Gastroesophageal sphincter (tissue), 4 donors: Measurements from ENCODE around the gene ROR1. TPM values are rescaled to one million over a fixed set of nuclear protein-coding genes. Genes with fewer than 3 reads are reported as not detected.

Source experiments
- ATAC-seq: fragments of 150-250 bp; one replicate; pipeline ENCODE4 v1.9.1; 2016; ENCODE audit warnings: mild to moderate bottlenecking, moderate library complexity
- H3K27ac ChIP-seq, 4 donors: fragments of 200-600 bp; sonication (generic) in 3 of 4; 1 replicate in 3 of 4; 2 replicates in 1 of 4; pipeline ENCODE4 v1.5.1; 2016 to 2019
- H3K27me3 ChIP-seq: fragments of 200-600 bp; sonication (generic); one replicate; pipeline ENCODE4 v1.5.1; 2019
- H3K36me3 ChIP-seq, 2 donors: fragments of 200-600 bp; sonication (generic); one replicate each; pipeline ENCODE4 v1.5.1; 2019; ENCODE audit warnings: control low read depth in 1 of 2
- H3K4me1 ChIP-seq, 3 donors: fragments of 200-600 bp; sonication (generic); 1 replicate in 2 of 3; 2 replicates in 1 of 3; pipeline ENCODE4 v1.5.1; 2016 to 2019; ENCODE audit warnings: control low read depth in 2 of 3
- H3K4me3 ChIP-seq, 2 donors: fragments of 200-600 bp; sonication (generic); one replicate each; pipeline ENCODE4 v1.5.1; 2019; ENCODE audit warnings: mild to moderate bottlenecking in 1 of 2, moderate library complexity in 1 of 2
- H3K9me3 ChIP-seq, 3 donors: fragments of 200-600 bp; sonication (generic); one replicate each; pipeline ENCODE4 v1.5.1; 2017 to 2019; ENCODE audit warnings: control low read depth in 2 of 3
- CTCF ChIP-seq, 4 experiments: fragments of 200-600 bp in 2 of 4; fragments of 450-650 bp in 2 of 4; sonication (generic) in 1 of 4; IDR thresholded peaks; one replicate each; pipeline ENCODE4 v1.5.1; 2017 to 2019; ENCODE audit warnings: antibody characterized with exemption in 4 of 4, mild to moderate bottlenecking in 2 of 4, moderate library complexity in 2 of 4
- EP300 ChIP-seq: sonication (generic); formaldehyde crosslinking; IDR thresholded peaks from one replicate; pipeline ENCODE4 v1.6.1; 2017; ENCODE audit warnings: antibody characterized with exemption, mild to moderate bottlenecking
- POLR2A ChIP-seq, 2 donors: fragments of 450-650 bp; IDR thresholded peaks; one replicate each; pipeline ENCODE4 v1.6.1; 2017; ENCODE audit warnings: antibody characterized with exemption in 2 of 2, mild to moderate bottlenecking in 2 of 2, moderate library complexity in 1 of 2
- POLR2AphosphoS5 ChIP-seq: sonication (generic); formaldehyde crosslinking; IDR thresholded peaks from one replicate; pipeline ENCODE4 v1.6.1; 2017; ENCODE audit warnings: antibody characterized with exemption
- WGBS, 2 donors: methylation state at CpG; one replicate each; pipeline ENCODE4 v1.1.5; 2018; ENCODE audit warnings: low coverage in 1 of 2; 5-methylcytosine and 5-hydroxymethylcytosine counted together
- total RNA-seq, 4 donors: library from RNA; depleted of rRNA; stranded (reverse); fragments of >200 nt; gene quantifications; one replicate each; pipeline ENCODE4 v1.1.0, GENCODE V29; 2016

Gene ROR1
- total RNA-seq, 4 donors from 2014 or later, result 5.0 to 38.0 (median 8.3) TPM

GRCh38 chr1:64047549-64047996, 273.8 kb downstream of the ROR1 start:
- no peaks in the 10 kb centered on the region for H3K27me3 ChIP-seq
- TF ChIP-seq CTCF (IDR thresholded peaks at IDR 0.05) (no peak), EP300 (no peak), POLR2AphosphoS5 (no peak), POLR2A (IDR thresholded peaks at IDR 0.05) (no peak)
- 55 to 68% methylated on average over 1 of the region's 1 CpG for WGBS, 2 donors

GRCh38 chr1:64049900-64050540, 276.2 kb downstream of the ROR1 start:
- ATAC-seq, result no peak
- Histone ChIP-seq H3K9me3 (no peaks in the 10 kb centered on the region), H3K27ac (no peak overlapping the region), H3K4me3 (no peak overlapping the region), H3K36me3 (no peaks in the 10 kb centered on the region), H3K27me3 (no peaks in the 10 kb centered on the region), H3K4me1 (no peaks in the 10 kb centered on the region)
- WGBS, 2 donors, result 76 to 90% methylated on average over 7 to 8 of the region's 9 CpGs
- TF ChIP-seq POLR2AphosphoS5 (no peak), EP300 (no peak), POLR2A (IDR thresholded peaks at IDR 0.05) (no peak)

More at GRCh38 chr1:64047549-64047996, 273.8 kb downstream of the ROR1 start:
- Histone ChIP-seq H3K27ac (no peak overlapping the region), H3K4me1 (peaks cover 0 to 13% (median 2%) of the 10 kb centered on the region in 3 donors), H3K4me3 (no peak overlapping the region), H3K9me3 (no peaks in the 10 kb centered on the region), H3K36me3 (no peaks in the 10 kb centered on the region)
- no peak for ATAC-seq

GRCh38 chr1:64050601-64051000, 276.8 kb downstream of the ROR1 start:
- 72% methylated on average over 2 of the region's 2 CpGs; no CpG with 5 or more reads in 1 of the 2 donors for WGBS, 2 donors
- H3K27ac ChIP-seq, result no peak overlapping the region
- TF ChIP-seq EP300 (no peak), POLR2AphosphoS5 (no peak), POLR2A (IDR thresholded peaks at IDR 0.05) (no peak), CTCF (IDR thresholded peaks at IDR 0.05) (no peak)

GRCh38 chr1:64051796-64052195, 278.0 kb downstream of the ROR1 start:
- no peaks in the 10 kb centered on the region for H3K4me1 ChIP-seq
- H3K36me3 ChIP-seq, result no peaks in the 10 kb centered on the region
- TF ChIP-seq POLR2AphosphoS5 (no peak), POLR2A (IDR thresholded peaks at IDR 0.05) (no peak), CTCF (IDR thresholded peaks at IDR 0.05) (no peak), EP300 (no peak)
- no peak for ATAC-seq
- H3K4me3 ChIP-seq, result no peak overlapping the region
- H3K9me3 ChIP-seq, result no peaks in the 10 kb centered on the region
- no peaks in the 10 kb centered on the region for H3K27me3 ChIP-seq
- no peak overlapping the region for H3K27ac ChIP-seq

More at GRCh38 chr1:64050601-64051000, 276.8 kb downstream of the ROR1 start:
- Histone ChIP-seq H3K4me3 (no peak overlapping the region), H3K4me1 (no peaks in the 10 kb centered on the region), H3K9me3 (no peaks in the 10 kb centered on the region), H3K36me3 (no peaks in the 10 kb centered on the region), H3K27me3 (no peaks in the 10 kb centered on the region)
- ATAC-seq, result no peak

GRCh38 chr1:64052777-64053176, 279.0 kb downstream of the ROR1 start:
- WGBS, 2 donors, result 90 to 100% methylated on average over 1 of the region's 1 CpG
- no peaks in the 10 kb centered on the region for H3K36me3 ChIP-seq
- peaks cover 0 to 6% (median 0%) of the 10 kb centered on the region in 3 donors for H3K9me3 ChIP-seq
- no peak overlapping the region for H3K27ac ChIP-seq
- no peaks in the 10 kb centered on the region for H3K4me1 ChIP-seq
- ATAC-seq, result no peak
- H3K27me3 ChIP-seq, result no peaks in the 10 kb centered on the region
- no peak overlapping the region for H3K4me3 ChIP-seq
- TF ChIP-seq EP300 (no peak), POLR2A (IDR thresholded peaks at IDR 0.05) (no peak), POLR2AphosphoS5 (no peak), CTCF (IDR thresholded peaks at IDR 0.05) (no peak)
